ENCODE data around the gene LEMD2.

LEMD2 gene

DNA sequence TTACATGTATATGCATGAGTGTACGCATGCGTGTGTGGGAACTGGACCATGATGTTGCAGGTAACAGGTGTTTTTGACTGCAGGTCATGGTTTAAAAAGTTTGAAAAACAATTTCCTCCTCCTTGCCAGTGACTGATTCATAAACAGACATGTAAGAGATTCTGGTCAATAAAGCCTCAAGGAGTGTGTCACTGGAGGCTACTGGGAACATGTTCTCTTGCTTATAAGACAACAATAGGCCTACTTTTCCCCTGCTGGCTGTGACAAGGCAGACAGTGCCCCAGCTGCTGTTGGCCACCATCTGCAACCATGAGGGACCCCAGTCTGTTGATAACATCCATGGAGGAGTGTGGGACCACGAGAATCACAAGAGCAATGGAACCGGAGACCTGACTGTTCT lies 12.7 kb downstream of the LEMD2 start:
- H4K20me1 ChIP-seq (ENCODE audit: insufficient read depth, low read length), result no peaks in the 10 kb centered on the region
- H3K9me3 ChIP-seq (ENCODE audit: low read length), result no peaks in the 10 kb centered on the region
- no peak overlapping the region for H3K4me3 ChIP-seq (ENCODE audit: low read depth, low read length, poor library complexity, severe bottlenecking)
- no peaks in the 10 kb centered on the region for H3K79me2 ChIP-seq (ENCODE audit: insufficient read depth, low read length)
- no peak overlapping the region for H2AFZ ChIP-seq (ENCODE audit: low read length)
- no peaks in the 10 kb centered on the region for H3K9me2 ChIP-seq (ENCODE audit: low read depth, low read length)
- no peak overlapping the region for H3K9ac ChIP-seq (ENCODE audit: low read length)
- no peaks in the 10 kb centered on the region for H3K27me3 ChIP-seq (ENCODE audit: insufficient read depth, low read length)
- H3F3A ChIP-seq (ENCODE audit: insufficient read depth, low read length), result no peaks in the 10 kb centered on the region
- no peak overlapping the region for H3K4me2 ChIP-seq (ENCODE audit: low read length)
- H3K4me1 ChIP-seq (ENCODE audit: insufficient read depth, low read length, severe bottlenecking), result no peaks in the 10 kb centered on the region
- no peak overlapping the region for H3K27ac ChIP-seq (ENCODE audit: low read depth, low read length, poor library complexity, severe bottlenecking)
- TF ChIP-seq, protein P1, sequence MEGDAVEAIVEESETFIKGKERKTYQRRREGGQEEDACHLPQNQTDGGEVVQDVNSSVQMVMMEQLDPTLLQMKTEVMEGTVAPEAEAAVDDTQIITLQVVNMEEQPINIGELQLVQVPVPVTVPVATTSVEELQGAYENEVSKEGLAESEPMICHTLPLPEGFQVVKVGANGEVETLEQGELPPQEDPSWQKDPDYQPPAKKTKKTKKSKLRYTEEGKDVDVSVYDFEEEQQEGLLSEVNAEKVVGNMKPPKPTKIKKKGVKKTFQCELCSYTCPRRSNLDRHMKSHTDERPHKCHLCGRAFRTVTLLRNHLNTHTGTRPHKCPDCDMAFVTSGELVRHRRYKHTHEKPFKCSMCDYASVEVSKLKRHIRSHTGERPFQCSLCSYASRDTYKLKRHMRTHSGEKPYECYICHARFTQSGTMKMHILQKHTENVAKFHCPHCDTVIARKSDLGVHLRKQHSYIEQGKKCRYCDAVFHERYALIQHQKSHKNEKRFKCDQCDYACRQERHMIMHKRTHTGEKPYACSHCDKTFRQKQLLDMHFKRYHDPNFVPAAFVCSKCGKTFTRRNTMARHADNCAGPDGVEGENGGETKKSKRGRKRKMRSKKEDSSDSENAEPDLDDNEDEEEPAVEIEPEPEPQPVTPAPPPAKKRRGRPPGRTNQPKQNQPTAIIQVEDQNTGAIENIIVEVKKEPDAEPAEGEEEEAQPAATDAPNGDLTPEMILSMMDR (IDR thresholded peaks at IDR 0.05; ENCODE audit: low read length), result no peak
- TF ChIP-seq EZH2 (IDR thresholded peaks at IDR 0.05; ENCODE audit: borderline replicate concordance, low read length), result no peak
- peaks cover 90% of the 10 kb centered on the region for H3K36me3 ChIP-seq (ENCODE audit: insufficient read depth, low read length)

DNA sequence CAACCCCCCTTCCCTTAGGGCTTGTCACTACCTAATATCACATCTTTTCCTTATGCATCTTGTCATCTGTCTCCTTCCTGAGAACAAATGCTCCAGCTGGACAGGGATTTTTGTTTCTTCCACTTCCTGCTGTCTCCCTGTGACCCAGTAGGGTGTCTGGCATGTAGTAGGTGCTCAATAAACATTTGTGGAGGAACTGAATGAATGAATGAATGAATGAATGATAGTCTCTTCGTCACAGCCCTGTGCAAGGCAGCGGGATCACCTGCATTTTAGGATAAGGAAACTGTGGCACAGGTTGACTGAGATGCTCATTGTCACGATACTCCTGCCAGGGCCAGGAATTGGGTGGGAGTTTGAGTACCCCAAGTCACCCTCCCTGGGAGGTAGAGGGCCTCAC lies 14.2 kb downstream of the LEMD2 start:
- Histone ChIP-seq H2AFZ (ENCODE audit: low read length) (no peak overlapping the region), H4K20me1 (ENCODE audit: insufficient read depth, low read length) (no peaks in the 10 kb centered on the region), H3K9me2 (ENCODE audit: low read depth, low read length) (no peaks in the 10 kb centered on the region), H3K79me2 (ENCODE audit: insufficient read depth, low read length) (no peaks in the 10 kb centered on the region), H3K4me3 (ENCODE audit: low read depth, low read length, poor library complexity, severe bottlenecking) (no peak overlapping the region), H3K9me3 (ENCODE audit: low read length) (no peaks in the 10 kb centered on the region), H3K9ac (ENCODE audit: low read length) (no peak overlapping the region), H3F3A (ENCODE audit: insufficient read depth, low read length) (no peaks in the 10 kb centered on the region), H3K36me3 (ENCODE audit: insufficient read depth, low read length) (peaks cover 75% of the 10 kb centered on the region), H3K27ac (ENCODE audit: low read depth, low read length, poor library complexity, severe bottlenecking) (no peak overlapping the region), H3K27me3 (ENCODE audit: insufficient read depth, low read length) (no peaks in the 10 kb centered on the region), H3K4me1 (ENCODE audit: insufficient read depth, low read length, severe bottlenecking) (no peaks in the 10 kb centered on the region), H3K4me2 (ENCODE audit: low read length) (no peak overlapping the region)
- no peak for TF ChIP-seq EZH2 (IDR thresholded peaks at IDR 0.05; ENCODE audit: borderline replicate concordance, low read length)
- TF ChIP-seq, protein P1 (IDR thresholded peaks at IDR 0.05; ENCODE audit: low read length), result no peak

DNA sequence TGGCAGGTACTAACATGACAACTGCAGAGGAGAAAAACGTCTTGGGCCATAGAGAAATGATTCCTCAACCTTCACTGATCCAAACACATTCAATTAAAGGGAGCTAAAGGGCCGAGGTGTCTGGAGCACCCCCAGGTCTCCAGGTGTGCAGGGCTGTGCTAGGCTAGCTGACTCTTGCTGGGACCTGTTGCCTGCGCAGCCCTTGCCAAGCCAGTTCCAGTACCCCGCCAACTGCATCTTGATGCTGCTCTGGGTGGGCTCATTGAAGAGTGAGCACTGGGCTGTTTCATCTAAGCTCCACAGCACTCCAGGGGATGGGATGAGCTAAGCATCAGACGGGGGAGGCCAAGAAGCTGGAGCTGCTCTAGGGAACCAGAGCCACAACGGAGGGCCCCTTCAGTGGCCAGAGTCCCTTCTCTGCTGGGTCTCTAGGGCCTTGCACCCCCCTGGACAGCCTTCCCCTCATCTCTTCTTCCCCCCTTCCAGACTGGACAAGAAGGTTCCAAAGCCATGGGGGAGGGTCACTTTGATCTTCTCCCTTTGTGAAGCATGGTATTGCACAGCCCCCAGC lies 15.9 kb downstream of the LEMD2 start:
- no peak overlapping the region for H3K27ac ChIP-seq (ENCODE audit: low read depth, low read length, poor library complexity, severe bottlenecking)
- H3K4me1 ChIP-seq (ENCODE audit: insufficient read depth, low read length, severe bottlenecking), result no peaks in the 10 kb centered on the region
- no peak overlapping the region for H3K4me3 ChIP-seq (ENCODE audit: low read depth, low read length, poor library complexity, severe bottlenecking)
- H3K79me2 ChIP-seq (ENCODE audit: insufficient read depth, low read length), result no peaks in the 10 kb centered on the region
- no peaks in the 10 kb centered on the region for H3K9me3 ChIP-seq (ENCODE audit: low read length)
- no peaks in the 10 kb centered on the region for H3K27me3 ChIP-seq (ENCODE audit: insufficient read depth, low read length)
- no peaks in the 10 kb centered on the region for H3K9me2 ChIP-seq (ENCODE audit: low read depth, low read length)
- peaks cover 58% of the 10 kb centered on the region for H3K36me3 ChIP-seq (ENCODE audit: insufficient read depth, low read length)
- H3K9ac ChIP-seq (ENCODE audit: low read length), result no peak overlapping the region
- H4K20me1 ChIP-seq (ENCODE audit: insufficient read depth, low read length), result no peaks in the 10 kb centered on the region
- no peak overlapping the region for H3K4me2 ChIP-seq (ENCODE audit: low read length)
- no peaks in the 10 kb centered on the region for H3F3A ChIP-seq (ENCODE audit: insufficient read depth, low read length)
- no peak overlapping the region for H2AFZ ChIP-seq (ENCODE audit: low read length)
- TF ChIP-seq EZH2 (IDR thresholded peaks at IDR 0.05; ENCODE audit: borderline replicate concordance, low read length), result no peak
- TF ChIP-seq, protein P1 (IDR thresholded peaks at IDR 0.05; ENCODE audit: low read length), result no peak

Data from OCI-LY1 (cell line).